ENCODE measurements around the gene TM4SF5. TPM values are rescaled to one million over a fixed set of nuclear protein-coding genes. Genes with fewer than 3 reads are reported as not detected.

The TM4SF5 gene
- total and polyA plus RNA-seq, 10 donors = not detected

DNA sequence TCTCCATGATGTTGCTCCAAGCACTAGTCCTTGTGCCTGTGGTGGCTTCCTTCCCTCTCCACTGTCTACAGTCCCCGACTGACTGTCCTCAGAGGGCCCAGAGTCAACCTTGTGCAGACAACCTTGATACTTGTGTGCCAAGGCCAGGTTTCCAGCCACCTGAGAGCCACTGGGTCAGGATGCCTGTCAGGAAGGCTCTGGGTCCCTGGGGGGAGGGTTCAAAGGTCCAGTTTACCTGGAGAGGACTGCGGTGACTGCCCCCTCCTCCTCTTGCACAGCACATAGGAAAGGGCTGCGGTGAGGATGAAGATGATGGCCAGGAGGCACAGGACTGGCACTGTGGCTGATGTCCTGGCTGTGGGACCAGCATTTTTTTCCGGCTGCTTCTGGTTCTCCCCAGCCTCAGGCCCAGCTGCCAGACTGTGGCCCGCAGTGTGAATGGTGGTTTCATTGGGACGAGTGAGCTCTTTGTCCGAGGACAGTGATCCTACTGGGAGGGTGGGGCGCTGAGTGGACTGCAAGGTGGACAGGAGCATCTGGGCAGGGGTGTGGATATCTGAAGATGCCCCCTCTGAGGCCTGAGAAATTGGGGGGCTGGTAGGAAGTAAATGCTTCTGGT is 36.7 kb upstream of the TM4SF5 start:
- H3K27ac ChIP-seq = peak overlapping the region in 5 of 8 donors; percentile 79 to 97 (median 95)
- no peaks in the 10 kb centered on the region for H3K9me3 ChIP-seq
- intact Hi-C loops (cut with DNase I; ENCODE audit: low total_unique reads) = loop anchor here (10.0 kb wide), 1 partner anchor 50 kb away; the partner anchor contains the start of genes GLTPD2 and VMO1
- H3K4me1 ChIP-seq = peaks cover 26 to 96% (median 61%) of the 10 kb centered on the region in 6 donors
- TF ChIP-seq POLR2AphosphoS5 (IDR thresholded peaks at IDR 0.05) = peak in 1 of 3 donors; percentile 30
- TF ChIP-seq, protein P1, sequence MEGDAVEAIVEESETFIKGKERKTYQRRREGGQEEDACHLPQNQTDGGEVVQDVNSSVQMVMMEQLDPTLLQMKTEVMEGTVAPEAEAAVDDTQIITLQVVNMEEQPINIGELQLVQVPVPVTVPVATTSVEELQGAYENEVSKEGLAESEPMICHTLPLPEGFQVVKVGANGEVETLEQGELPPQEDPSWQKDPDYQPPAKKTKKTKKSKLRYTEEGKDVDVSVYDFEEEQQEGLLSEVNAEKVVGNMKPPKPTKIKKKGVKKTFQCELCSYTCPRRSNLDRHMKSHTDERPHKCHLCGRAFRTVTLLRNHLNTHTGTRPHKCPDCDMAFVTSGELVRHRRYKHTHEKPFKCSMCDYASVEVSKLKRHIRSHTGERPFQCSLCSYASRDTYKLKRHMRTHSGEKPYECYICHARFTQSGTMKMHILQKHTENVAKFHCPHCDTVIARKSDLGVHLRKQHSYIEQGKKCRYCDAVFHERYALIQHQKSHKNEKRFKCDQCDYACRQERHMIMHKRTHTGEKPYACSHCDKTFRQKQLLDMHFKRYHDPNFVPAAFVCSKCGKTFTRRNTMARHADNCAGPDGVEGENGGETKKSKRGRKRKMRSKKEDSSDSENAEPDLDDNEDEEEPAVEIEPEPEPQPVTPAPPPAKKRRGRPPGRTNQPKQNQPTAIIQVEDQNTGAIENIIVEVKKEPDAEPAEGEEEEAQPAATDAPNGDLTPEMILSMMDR (IDR thresholded peaks at IDR 0.05 in 8 of 11, conservative IDR thresholded peaks at IDR 0.05 in 3 of 11) = no peak
- no peak for TF ChIP-seq POLR2A (IDR thresholded peaks at IDR 0.05)
- H3K36me3 ChIP-seq = peaks cover 0 to 27% (median 0%) of the 10 kb centered on the region in 6 donors
- peaks cover 0 to 21% (median 0%) of the 10 kb centered on the region in 7 donors for H3K27me3 ChIP-seq (replicated peaks in 1 of 7)
- peak overlapping the region in 1 of 8 donors; percentile 40 for H3K4me3 ChIP-seq
- peak; percentile 70 for DNase-seq
- 90 to 96% (median 91%) methylated on average over 6 to 8 of the region's 8 CpGs for WGBS, 5 donors

DNA sequence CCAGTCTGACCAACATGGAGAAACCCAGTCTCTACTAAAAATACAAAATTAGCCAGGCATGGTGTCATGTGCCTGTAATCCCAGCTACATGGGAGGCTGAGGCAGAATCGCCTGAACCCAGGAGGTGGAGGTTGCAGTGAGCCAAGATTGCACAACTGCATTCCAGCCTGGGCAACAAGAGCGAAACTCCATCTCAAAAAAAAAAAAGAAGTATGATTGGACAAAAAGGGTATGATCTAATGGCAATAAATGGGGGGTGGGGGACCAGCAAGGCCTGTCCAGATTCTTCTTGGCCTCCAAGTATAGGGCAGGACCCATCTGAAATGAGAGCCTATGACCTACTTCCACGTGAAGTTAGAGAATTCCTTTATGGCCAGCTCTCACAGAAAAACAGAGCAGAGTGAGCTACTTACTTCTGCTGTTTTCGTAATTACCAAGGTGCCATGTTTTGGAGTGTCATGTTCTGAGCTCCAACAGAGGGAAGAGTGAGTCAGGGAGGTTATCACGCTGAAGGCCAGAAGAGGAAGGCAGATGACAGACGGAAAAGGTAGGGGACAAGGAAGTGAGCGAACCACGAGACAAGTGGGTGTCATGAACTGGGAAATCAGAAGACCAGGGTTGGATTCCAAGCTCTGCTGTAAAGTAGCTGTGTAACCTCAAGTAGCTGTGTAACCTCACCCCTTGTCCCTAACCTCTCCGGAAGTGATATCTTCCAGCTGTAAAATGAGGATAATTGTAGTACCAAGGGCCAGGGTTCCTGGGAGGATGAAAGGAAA is 35.6 kb upstream of the TM4SF5 start:
- H3K27ac ChIP-seq = peak overlapping the region; percentile 4 to 97 (median 82)
- 33 to 50% (median 38%) methylated on average over 9 of the region's 9 CpGs for WGBS, 5 donors

DNA sequence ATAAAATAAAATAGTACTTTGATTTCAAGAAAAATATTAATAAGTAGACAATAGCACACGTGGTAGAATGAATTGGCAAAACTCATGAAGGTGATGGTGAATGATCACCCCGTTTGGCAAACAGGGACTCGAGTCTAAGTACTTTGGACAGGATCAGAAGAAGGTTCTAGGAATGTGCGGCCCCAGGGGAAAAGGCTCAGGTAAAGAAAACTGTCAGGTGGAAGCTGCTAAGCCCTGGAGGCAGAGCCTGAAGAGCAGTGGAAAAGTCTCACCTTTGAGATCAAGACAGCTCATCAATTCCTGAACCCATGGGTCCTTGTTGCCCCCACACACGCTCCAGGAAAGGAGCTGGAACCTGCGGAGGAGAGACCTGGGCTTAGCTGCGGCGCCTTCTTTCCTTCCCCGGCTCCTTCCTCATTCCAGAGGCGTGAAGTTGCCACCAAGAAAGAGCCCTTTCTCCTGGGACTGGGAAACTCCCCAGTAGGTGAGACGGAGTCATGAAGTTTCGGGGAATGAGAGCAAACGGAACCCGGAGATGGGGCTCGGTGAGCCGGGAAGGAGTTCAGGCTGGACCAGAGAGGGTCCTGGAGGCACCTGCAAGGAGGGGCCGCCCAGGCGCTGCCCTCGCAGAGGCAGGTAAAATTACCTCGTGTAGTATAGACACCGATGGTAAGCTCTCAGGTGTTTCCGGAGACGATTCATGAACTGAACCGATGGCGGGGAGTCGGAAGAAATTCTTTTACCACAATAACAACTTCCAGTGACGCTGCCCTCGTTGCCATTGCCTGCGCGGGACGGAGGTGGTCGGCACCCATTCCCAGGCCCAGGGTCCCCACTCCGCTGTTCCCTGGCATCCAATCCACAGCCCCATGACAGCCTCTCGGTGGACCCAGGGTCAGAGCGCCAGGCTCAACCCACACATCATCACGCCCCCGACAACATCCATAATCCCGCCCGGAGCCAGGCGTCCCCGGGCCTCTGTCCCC is 33.3 kb upstream of the TM4SF5 start:
- Histone ChIP-seq H3K4me1 (peaks cover 7 to 73% (median 40%) of the 10 kb centered on the region in 6 donors), H3K36me3 (peaks cover 0 to 19% (median 0%) of the 10 kb centered on the region in 6 donors), H3K4me3 (peak overlapping the region; percentile 60 to 91 (median 80)), H3K27ac (peak overlapping the region in 7 of 8 donors; percentile 52 to 87 (median 78)), H3K9me3 (no peaks in the 10 kb centered on the region), H3K27me3 (replicated peaks in 1 of 7) (peaks cover 0 to 35% (median 0%) of the 10 kb centered on the region in 7 donors)
- peak; percentile 79 for DNase-seq
- intact Hi-C loops (cut with DNase I; ENCODE audit: low total_unique reads) = loop anchor here (10.0 kb wide), 1 partner anchor 46 kb away; the partner anchor contains the start of genes GLTPD2 and VMO1
- TF ChIP-seq POLR2AphosphoS5 (IDR thresholded peaks at IDR 0.05) = no peak
- TF ChIP-seq, protein P1 (IDR thresholded peaks at IDR 0.05 in 8 of 11, conservative IDR thresholded peaks at IDR 0.05 in 3 of 11) = no peak
- no peak for TF ChIP-seq POLR2A (IDR thresholded peaks at IDR 0.05)
- WGBS, 5 donors = 17 to 29% (median 21%) methylated on average over 26 to 41 of the region's 41 CpGs

More for the DNA sequence above, 35.6 kb upstream of the TM4SF5 start:
- Histone ChIP-seq H3K4me1 (peaks cover 25 to 93% (median 59%) of the 10 kb centered on the region in 6 donors), H3K27me3 (replicated peaks in 1 of 7) (peaks cover 0 to 31% (median 0%) of the 10 kb centered on the region in 7 donors), H3K36me3 (peaks cover 0 to 27% (median 0%) of the 10 kb centered on the region in 6 donors), H3K4me3 (peak overlapping the region in 1 of 8 donors; percentile 40), H3K9me3 (no peaks in the 10 kb centered on the region)
- DNase-seq = peak; percentile 67
- TF ChIP-seq, protein P1 (IDR thresholded peaks at IDR 0.05 in 8 of 11, conservative IDR thresholded peaks at IDR 0.05 in 3 of 11) = peak in 1 of 11 experiments; percentile 11
- TF ChIP-seq POLR2AphosphoS5 (IDR thresholded peaks at IDR 0.05) (peak in 2 of 3 donors; percentile 16 to 93), POLR2A (IDR thresholded peaks at IDR 0.05) (no peak)
- intact Hi-C loops (cut with DNase I; ENCODE audit: low total_unique reads) = loop anchor here (10.0 kb wide), 1 partner anchor 49 kb away; the partner anchor contains the start of genes GLTPD2 and VMO1

All from spleen (tissue), 11 donors.